GM18870 (cell line): ENCODE results near the gene ANO1.

Experiments
- ATAC-seq: cut with Tn5 transposase; IDR thresholded peaks from one replicate; pipeline ENCODE4 v1.9.1; 2021; ENCODE audit warnings: moderate library complexity; ENCODE audit not compliant: unreplicated experiment

The ANO1 gene

DNA sequence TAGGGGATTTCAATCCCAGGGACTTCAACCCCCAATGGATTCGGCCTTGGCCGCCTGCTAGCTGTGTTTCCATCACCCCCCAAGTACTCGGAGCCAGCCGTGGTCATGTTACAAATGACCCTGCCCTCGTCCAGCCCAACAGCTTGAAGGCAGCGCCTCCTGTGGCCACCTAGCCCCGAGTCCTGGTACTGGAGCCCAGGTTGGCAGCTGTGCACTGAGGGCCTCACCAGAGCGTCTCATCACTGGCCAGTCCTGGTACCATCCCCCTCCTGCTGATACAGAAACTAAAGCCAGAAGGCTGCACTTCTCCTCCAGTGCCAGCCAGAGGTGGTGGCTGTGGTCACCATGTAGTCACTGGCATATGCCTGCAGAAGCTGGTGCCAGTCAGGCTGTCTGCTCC lies 80.1 kb downstream of the ANO1 start:
- ATAC-seq: no peak

- ATAC-seq: no peak
These were observed 80.8 kb downstream of the ANO1 start for GRCh38 chr11:70158757-70159389.

- no peak for ATAC-seq
These were observed 81.8 kb downstream of the ANO1 start for GRCh38 chr11:70159627-70160570.

DNA sequence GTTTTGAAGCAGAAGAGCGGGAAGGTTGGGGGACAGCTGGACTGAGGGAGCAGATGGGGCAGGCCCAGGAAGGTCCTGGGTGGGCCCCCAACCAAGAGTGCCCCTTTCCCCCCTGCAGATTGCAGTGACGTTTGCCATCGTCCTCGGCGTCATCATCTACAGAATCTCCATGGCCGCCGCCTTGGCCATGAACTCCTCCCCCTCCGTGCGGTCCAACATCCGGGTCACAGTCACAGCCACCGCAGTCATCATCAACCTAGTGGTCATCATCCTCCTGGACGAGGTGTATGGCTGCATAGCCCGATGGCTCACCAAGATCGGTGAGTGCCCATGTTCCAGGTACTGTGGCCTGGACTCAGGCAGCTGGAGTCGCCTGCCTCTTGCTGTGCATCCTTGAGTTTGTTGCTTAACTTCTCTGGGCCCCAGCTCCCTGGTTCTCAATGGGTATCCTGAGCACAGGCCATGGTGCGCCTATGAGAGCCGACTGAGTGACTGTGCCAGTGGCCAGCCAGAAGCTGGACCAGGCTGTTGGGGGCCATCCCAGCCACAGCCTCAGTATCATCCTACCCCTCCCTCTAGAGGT lies 83.0 kb downstream of the ANO1 start:
- ATAC-seq: no peak

DNA sequence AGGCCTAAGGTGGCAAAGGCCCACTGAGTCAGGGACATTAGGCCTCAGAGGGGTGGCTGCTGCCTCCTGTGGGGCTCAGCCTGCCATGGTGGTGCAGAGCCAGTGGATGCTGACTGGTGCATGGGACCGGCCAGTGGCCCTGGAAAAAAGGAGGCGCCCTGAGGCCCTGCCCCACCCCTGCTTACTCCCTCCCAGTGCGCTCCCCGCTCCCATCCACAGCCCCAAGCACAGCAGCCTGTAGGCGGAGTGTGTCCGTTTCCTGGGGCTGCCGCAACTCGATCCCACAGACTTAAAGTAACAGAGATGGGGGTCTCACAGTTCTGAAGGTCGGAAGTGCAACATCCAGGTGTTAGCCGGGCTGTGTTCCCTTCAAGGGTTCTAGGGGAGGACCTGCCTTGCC lies 86.6 kb downstream of the ANO1 start:
- no peak for ATAC-seq

DNA sequence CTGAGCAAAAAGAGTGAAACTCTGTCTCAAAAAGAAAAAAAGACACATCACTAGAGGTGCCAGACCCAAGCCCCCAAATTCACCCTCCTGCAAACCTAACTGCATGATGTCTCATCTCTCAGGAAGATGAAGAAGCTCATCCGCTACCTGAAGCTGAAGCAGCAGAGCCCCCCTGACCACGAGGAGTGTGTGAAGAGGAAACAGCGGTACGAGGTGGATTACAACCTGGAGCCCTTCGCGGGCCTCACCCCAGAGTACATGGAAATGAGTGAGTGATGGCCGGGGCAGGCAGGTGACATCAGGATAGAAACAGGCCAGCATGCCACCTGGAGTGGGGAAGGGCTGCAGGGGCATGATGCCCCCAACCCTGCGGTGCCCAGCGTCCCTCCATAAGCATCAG lies 89.0 kb downstream of the ANO1 start:
- ATAC-seq: no peak

DNA sequence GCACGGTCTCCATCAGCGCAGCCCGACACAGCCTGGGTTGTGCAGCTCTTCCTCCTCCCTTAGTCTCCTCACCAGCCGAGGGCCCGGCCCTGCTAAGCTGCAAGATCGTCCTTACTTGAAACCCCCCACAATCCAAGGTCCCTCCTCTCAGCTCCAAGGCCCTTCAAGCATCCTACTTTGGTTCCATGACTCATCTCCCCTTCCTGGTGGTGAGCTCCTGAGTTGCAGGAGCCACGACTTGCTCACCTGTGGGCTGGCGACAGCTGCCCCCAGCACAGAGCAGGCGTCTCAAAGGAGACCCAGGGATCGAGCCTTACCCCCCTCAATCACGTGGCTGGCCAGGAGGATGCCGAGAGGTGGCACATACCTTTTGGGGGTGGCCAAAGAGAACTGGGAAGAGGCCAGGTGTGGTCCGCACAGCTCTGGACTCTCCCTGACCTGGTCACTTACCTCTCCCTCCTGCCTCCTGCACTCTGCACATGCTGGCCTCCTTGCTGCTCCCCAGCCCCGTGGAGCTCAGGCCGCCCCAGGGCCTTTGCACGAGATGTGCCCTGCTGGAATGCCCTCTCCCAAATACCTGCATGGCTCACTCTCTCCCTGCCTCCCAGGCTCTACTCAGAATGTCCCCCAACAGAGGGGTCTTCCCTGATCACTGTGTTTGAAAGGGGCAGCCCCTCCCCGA lies 89.7 kb downstream of the ANO1 start:
- ATAC-seq: no peak

DNA sequence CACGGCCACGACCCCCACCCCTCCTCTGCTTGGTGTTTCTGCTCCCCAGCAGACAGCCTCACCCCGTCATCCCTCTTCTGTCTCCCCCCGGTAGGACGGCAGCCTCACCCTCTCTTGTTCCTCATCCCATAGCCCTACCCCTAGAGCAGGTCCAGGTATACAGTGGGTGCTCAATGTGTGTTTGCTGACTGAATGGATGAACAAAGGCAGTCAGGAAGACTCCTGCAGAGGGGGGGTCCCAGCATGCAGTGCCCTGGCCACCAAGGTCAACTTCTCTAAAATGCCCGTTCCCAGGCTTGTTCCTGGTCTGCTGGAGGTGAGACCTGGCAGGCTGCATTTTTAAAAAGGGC lies 90.3 kb downstream of the ANO1 start:
- ATAC-seq: no peak

DNA sequence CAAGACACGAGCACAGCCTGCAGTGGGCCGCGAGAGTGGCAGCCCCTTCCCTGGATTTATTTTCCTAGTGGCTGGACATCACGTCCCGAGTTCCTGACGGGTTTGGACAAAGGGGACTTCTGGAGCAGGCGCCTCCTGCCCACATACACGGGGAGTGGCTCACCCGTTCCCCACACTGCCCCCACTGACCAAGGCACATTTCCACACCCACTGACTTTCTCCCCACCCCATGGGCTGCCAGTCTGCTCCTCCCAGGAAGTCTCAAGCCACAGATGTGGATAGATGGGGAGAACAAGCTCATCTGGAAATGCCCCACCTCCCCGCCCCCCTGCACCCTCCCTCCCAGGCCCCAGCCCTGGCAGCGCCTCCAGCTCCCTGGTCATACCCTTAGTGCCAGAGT lies 91.0 kb downstream of the ANO1 start:
- no peak for ATAC-seq

- ATAC-seq: no peak
These were observed 91.5 kb downstream of the ANO1 start for GRCh38 chr11:70169632-70170031.

DNA sequence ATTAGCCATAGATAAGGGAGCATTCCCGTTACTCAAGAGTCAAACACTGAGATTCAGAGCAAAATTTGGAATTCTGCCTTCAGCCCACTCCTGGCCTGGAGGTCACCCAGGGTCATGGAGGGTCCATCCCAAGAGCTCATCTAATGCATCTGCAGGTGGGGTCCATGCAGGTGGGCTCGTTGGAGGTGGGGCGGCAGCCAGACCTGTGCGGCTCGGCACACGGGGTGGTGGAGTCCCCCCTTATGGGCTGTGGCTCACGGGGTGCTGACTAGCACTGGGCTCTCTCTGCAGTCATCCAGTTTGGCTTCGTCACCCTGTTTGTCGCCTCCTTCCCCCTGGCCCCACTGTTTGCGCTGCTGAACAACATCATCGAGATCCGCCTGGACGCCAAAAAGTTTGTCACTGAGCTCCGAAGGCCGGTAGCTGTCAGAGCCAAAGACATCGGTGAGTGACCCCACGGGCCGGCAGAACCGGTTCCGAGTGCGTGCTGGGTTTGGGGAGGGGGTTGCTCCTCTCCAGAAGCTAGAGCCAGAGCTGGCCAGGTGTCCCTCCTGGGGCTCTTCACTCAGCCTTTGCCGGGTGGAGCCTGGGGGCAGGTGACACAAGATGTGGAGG lies 92.6 kb downstream of the ANO1 start:
- no peak for ATAC-seq

GRCh38 chr11:70173018-70173417 lies 94.9 kb downstream of the ANO1 start:
- ATAC-seq: no peak

GRCh38 chr11:70174547-70175235 lies 96.6 kb downstream of the ANO1 start:
- ATAC-seq: no peak

- ATAC-seq: no peak
These were observed 97.2 kb downstream of the ANO1 start for GRCh38 chr11:70175236-70175698.

GRCh38 chr11:70176940-70177689 lies 99.0 kb downstream of the ANO1 start:
- ATAC-seq: no peak

DNA sequence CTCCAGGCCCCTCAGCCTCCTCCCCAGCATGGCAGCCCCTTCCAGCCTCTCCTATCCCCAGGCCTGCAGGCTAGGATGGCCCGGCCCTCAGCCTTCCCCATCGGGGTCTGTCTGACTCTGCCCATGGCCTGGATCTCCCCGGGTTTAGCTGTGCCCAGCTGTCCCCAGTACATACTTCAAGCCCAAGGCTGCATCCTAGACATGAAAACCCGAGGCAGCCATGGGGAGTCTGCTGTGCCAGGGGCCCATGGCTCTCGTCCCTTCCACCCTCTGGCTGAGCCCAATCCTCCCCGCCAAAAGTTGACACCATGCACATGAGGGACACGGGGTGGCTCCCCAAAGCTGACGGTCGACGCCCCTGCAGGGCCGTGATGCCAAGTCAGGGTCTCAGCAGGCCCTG lies 102.8 kb downstream of the ANO1 start:
- no peak for ATAC-seq

DNA sequence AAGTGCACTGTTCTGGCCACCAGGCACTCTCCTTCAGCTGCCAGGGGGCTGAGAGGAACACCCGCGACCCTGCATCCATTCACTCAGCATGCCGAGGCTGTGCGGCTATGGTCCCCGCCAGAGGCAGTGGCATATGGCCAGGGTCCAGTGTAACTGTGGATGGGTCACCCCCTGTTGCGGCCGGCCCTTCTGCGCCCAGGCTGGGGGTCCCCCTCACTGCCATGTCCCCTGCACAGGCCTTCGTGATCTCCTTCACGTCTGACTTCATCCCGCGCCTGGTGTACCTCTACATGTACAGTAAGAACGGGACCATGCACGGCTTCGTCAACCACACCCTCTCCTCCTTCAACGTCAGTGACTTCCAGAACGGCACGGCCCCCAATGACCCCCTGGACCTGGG lies 104.1 kb downstream of the ANO1 start:
- ATAC-seq: no peak

DNA sequence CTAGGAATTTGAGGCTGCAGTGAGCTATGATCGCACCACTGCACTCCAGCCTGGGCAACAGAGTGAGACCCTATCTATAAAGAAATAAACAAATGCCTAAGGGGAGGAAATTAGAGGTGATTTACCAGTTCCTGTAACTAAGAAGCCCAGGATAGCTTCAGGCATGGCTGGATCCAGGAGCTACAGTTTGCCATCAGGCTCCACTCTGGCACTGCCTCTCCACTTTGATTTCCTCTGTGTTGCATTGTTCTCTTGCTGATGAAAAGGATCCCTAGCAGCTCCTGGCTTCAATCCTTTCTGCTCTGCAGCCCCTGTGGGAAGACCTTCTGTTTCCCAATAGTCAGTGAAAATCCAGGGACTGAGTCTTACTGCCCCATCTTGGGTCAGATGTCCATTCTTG lies 104.9 kb downstream of the ANO1 start:
- ATAC-seq: no peak

- ATAC-seq: no peak
These were observed 105.5 kb downstream of the ANO1 start for GRCh38 chr11:70183483-70184176.
